CD4-positive, alpha-beta T cell treated with Interleukin-12 subunit alpha and Interleukin-12 subunit beta, for 1 hour (primary cell): ENCODE data around the gene AKNA.

Source experiments
- DNase-seq: peaks from one replicate; pipeline ENCODE4 v3.0.0-alpha.2; 2020

The AKNA gene

DNA sequence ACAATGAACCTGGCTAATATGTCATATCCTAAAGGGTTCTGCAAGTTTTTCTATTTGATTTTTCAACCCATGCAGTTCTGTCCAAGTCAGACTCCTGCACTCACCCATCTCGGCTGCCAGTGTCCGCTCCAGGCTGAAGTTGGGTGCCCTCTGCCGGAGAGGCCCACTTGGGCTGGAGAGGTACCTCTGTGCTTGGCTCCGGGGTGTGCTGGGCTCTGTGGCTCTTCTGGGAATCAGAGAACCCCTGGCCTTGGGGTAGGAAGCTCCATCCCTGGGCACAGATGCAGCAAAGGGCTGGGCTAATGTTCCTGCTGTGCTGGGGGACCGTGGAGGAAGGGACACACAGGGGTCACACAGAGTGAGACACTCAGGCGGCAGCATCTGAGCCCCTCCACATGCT is 32.0 kb downstream of the AKNA start:
- no peak for DNase-seq

DNA sequence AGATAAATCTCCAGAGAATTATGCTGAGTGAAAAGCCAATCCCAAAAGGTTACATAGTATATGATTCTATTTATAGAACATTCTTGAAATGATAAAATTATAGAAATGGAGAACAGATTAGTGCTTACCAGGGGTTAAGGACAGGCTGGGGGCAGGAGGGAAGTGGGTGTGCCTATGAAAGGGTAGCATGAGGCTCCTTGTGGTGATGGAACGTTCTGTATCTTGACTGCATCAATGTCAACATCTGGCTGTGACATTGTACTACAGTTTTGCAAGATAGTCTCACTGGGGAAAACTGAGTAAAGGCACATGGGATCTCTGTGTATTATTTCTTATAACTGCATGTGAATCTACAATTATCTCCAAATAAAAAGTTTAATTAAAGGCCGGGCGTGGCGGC is 35.9 kb downstream of the AKNA start:
- DNase-seq, result no peak

DNA sequence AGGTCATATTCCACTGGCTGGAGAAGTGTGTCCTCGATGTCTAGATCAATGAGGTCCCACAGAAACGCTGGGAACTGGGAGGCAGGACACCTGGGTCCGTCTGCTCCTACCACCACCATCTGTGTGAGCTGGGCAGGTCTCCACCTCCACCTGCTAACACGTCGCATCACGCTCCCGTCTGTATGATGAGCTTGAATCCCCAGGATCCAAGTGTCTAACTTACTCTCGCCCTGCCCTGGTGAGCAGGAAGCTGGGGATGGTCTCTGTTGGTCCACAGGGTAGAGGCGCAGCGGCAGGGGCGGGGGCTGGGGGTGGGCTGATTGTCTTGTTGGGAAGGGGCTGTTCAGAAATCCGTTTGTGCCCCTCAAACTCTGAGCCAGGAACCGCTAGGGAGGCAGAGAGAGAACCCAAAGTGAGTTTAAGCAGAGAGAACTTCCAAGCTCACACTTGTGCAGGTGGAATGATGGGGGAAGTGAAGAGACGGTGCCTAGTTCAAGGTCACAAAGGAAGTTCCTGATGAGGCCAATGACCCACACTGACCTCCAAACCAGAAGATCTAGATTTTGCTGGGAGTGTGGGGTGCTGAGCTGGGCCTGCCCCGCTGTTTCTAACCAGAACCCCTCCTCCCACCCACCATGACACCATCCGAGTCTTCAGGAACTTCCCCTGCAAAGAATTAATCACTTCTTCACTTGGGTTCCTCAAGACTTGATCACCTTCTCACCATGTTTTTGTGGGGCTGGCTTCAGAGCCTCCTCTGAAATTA is 37.0 kb downstream of the AKNA start:
- no peak for DNase-seq

DNA sequence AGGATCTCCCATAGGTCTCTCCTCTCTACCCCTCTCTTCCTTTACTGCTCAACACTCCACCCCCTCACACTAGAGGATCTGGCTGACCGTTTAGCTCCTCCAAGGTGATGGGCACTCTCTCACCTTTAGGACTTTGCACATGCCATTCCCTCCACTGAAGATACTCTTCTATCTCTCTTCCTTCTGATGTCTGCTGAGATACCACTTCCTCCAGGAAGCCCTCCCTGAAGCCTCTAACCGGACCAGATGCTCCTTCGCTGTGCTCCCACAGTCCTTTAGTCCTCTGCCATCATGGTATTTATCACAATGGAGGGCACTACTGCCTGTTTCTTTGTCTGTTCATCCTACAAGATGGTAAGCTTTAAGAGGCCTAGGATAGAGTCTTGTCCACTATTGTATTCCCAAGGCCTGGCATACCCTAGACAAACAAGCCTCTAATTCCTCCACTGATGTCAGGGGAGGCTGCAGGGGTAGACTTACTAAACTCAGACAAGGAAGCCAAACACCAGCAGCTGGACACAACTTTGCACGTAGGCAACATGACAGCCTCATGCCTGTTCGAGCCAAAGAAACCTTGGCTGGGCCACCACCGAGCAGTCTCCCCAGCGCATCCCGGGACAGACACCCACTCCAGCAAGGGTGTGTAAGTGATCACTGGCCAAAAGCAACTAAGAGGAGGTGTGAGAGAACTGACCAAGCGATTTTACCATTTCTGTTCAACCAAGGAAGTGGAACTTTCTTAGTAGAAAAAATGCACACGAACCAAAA is 37.9 kb downstream of the AKNA start:
- no peak for DNase-seq

DNA sequence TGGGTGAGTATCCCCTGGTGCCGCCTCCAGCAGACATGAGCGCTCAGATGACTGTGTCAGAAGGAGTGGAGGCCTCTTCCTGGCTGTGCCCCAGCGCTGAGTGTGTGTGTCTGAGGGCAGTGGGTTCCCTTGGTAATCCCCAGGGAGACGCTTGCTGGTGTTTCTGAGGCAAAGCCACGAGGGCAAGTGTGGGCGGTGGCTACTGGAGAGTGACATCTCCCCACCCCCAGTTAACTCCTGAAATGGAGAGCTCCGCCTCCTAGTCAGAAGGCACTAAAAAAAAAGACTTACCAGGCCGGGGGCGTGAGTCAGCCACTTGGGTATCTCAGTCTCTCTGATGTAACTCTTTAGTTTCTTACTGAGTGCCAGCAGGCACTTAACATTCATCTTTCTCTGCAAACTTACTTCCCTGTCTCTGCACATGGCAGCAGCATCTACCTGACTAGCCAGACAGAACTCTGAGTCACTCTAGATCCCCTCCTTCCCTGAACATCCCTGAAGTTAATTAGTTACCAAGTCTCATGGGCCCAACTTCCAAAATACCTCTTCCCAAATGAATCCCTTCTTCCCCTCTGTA is 38.8 kb downstream of the AKNA start:
- DNase-seq, result peak; percentile 59

DNA sequence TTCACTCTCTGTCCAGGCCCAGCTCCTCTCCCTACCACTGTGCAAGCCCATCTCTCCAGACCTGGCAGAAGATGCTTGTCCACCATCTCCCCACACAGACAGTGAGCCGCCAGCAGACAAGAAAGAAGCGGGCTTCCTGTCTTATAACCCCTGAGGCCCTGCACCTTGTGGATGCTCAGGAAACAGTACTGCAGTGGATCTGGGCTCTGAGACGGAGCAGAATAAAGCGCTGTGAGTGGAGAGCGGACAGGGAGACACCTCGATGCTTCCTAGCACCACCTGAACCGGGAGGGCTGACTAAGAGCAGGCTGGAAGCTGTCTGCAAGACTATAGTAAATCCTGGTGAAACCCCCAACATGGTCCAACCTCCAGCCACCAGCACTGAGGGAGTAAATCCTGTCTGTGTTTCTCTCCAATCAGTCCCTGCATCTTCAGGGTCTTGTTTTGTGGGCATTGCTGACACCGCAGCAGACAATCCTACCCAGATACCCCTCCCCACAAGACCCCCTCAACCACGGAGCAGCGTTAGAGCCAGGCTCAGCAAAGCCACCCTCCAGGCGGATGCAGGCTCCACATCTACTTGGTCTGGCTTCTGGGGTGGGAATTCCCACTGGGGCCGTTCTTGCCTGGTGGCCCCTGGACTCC is 39.4 kb downstream of the AKNA start:
- no peak for DNase-seq

DNA sequence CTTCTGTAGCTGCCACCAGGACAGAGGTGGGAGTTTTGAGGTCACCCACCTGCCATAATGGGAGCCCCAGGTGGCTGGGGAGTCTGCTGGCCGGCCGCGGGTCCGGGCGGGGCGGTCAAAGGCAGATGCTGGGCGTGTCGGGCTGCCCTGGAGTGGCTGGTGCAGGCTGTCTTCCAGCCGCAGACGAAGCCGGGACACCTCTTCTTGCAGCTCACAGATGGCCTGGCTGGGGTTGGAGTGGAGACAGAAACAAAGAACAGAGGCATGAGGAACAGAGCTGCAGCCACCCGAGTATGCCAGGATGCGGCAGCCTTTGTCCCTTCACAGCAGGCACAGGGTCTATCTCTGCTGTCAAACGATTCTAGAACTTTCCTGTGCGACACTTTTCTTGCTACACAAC is 40.1 kb downstream of the AKNA start:
- no peak for DNase-seq

DNA sequence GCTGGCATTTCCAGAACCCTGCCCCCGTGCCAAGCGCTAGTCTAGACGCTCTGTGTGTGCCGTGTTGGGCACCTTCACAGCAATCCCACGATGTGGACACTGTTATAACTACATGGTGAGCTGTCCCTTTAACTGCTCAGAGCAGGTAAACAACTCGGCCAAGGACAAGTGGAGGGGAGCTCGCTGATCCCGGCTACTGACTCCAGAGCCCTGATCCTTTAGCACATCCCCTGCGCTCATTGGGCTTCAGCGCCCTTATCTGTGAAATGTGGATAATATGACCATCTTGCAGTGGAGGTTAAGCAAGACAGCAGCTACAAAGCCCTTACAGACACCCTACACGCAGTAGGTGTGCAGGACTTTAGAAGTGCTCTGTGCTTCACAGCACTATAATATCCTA is 41.6 kb downstream of the AKNA start:
- no peak for DNase-seq

DNA sequence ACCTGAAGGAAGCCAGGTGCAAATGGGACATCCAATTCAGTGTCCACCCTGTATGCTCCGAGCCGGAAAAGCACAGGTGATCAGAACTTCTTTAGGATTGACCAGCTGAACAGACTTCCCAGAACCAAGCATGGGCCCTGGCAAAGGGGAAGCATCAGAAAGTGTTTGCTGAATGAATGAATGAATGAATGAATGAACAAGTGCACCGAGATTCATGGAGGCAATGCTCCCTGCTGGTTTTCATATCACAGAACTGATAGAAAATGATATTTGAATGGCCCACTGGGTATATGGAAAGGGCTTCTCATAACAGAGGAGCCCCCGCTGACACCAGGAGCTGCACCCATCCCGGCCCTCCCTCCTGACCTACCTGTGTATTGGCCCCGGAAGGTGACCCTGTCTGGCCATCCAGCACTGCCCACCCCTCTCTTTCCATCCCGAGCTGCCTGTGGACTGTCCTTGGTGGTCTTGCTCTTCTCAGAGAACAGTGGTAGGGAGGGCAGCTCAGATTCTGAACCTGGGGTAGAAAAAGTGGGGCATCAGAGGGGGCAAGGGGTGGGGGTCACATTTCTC is 42.2 kb downstream of the AKNA start:
- no peak for DNase-seq

DNA sequence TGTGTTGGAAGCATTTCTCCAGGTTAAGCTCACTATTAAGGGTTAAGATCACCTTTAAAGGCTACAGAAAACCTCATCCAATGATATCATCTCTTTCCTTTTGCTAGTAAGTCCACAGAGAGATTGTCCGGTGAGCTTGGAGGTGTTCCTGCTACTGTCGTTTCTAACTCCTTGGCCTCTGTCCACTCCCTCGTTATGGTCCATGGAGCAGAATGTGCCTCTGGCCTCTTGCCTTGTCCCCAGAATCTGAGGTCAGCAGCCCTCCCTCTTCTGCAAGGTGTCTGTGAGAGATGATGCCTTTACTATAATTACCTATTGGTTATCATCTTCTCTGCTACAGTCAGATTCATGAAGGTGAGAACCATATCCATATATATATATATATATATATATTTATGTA is 43.1 kb downstream of the AKNA start:
- no peak for DNase-seq

DNA sequence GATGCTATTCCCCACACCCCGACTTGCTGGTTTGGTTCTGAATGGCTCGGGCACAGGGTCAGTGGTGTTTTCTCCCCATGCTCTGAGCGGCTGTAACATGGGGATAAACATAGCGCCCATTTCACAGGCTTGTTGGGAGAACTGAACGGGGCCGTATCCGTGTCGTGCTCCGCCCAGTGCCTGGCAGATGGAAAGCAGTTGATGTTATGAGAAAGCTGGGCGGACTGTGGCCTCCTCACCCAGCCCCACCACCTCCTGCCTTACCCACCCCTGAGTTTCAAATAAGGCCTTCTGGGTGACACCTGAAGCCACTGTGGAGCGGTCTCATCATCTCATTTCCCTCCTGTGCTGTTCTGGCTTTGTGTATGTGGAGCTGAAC is 43.6 kb downstream of the AKNA start:
- DNase-seq, result no peak

DNA sequence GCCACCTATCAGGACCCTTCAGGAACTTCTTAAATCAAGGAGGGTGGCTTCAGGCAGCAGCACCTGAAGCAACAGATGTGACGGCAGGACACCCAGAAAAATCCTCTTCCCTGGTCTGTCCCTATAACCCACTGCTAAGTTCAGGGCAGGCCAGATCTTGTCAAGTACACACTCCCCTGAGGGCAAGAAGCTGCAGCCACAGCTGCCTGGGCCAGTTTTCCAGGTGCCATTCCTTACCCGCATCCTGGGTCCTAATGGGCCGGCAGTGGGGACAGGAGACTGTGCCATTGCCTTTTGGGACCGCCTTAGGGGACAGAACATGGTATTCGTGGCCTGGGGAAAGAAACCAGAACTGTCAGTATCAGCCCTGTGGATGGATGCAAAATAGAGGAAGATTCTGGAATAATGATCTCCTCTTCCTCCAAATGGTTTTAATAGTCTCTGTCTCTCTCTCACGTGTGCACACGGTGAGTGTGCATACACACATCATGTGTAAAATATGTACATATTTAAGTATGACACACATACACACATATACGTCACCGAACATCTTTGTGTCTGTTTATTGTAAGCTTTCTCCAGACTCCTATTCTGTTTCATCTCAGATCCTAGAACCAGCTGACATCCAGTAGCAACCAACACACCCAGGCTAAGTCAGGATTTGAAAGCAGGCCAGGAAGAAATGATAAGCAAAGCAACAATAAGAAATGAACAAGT is 44.2 kb downstream of the AKNA start:
- no peak for DNase-seq

DNA sequence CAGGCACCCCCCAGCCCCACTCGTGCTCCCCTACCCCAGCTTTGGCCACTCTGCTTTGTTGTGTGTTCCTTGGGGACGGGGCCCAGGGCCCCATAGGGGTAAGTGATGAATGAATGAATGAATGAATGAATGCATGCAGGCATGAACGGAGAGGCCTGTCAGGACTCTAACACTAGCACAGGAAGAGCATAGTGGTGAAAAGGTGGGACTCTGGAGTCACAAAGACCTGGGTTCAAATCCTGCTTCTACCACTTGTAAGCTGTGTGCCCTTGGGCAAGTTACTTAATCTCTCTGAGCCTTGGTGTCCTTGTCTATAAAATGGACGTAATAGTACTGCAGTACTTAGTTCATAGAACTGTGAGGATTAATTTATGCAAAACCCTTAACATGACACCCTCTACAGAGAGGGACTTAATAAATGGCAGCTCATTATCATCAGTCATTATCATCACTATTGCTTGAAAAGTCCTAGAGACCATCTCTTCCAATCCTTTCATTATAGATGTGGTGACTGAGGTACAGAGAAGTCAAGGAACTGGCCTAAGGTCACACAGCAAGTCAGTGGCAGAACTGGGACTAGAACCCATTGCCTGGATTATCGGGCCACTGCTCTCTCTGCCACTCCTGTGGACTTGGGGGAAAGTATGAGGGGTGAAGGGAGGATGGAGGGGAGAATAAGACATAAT is 44.9 kb downstream of the AKNA start:
- DNase-seq, result no peak

DNA sequence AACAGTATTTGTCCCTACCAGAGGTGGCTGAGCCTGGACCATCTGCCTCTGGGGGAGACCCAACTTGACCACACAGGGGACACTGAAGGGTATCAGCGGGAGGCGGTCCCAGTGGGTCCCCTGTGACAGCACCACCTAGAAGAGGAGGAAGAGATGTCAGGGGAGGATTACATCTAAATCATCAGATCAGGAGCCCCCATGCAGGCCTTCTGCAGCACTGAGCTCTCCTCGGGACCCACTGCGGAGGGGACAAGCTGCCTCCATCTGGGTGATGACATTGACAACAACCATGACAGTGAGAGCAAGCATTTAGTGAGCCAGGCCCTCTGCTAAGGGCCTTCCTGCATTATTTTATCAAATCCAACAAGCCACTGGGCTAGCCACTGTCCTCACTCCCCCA is 45.8 kb downstream of the AKNA start:
- no peak for DNase-seq

DNA sequence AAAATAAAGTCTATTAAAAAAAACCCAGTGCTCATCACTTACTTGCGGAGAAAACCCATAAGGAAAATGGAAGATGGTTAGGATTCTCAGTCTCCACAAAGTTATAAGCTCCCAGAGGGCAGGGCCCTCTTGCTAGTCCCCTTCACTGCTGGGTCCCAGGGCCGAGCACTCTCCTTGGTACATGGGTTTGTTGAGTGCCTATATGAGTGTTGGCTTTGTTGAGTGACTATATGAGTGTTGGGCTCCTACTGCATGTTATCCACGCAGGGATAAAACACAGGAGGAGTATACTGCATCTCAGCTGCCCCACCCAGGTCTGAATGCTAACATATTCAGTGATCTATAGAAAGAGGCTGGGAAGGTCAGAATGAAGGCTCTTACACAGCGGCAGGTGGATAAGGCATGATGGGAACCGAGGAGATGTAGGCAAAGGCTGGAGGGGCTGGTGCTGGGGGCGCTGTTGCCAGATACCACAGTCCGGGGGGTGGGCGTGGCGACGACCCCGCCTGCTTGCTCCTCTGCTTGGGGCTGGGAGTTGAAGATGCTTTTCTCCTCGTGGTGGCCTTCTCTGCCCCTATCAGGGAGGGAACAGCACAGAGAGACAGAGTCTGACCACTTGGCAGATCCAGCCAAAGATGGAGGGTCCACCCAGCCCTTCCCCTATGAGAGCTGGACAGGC is 46.5 kb downstream of the AKNA start:
- no peak for DNase-seq

DNA sequence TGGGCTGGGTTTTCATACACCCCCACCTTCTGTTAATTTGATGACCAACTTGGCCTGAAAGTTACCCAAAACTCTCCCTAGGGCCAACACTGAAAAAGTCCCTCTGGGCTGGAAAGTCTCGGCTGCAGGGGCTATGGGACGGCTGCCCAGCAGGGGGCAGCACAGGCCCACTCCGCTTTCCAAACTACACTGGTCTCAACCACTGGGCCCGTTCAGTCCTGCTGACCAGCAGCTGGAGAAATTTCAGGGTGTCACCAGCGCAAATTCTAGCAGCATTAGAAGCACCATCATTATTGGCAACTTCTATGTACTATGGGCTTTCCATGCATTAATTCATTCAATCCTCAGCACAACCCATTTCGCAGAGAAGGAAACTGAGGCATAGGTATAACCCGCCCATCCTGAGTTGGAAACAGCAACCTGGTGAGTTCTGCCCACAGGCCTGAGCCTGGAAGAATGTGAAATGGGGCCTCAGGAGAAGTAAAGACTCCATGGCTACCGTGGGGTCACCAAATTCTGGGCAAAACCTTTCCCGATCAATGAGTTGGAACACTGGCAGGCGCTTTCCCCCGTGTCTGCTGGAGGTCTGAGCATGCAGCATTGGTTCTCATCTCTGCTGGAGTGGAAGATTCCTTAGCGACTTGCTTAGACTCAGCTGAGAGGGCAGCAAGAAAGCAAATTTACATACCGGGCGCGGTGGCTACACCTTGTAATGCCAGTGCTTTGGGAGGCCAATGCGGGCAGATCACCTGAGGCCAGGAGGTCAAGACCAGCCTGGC is 48.5 kb downstream of the AKNA start:
- peak; percentile 63 for DNase-seq

DNA sequence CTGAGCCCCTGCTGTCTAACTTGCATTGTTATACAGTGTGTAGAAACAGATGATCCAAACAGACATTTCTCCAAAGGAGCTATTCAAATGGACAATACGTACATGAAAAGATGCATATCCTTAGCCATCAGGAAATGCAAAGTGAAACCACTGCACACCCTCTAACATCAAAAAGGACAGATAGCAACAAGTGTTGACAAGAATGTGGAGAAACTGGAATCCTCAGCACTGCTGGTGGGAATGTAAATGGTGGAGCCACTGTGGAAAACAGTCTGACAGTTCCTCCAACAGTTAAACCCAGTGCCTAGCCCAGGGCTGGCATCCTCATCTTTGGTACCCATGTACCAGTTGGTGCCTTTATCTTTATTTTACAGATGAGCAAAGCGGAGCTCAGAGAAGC is 49.6 kb downstream of the AKNA start:
- DNase-seq, result no peak

DNA sequence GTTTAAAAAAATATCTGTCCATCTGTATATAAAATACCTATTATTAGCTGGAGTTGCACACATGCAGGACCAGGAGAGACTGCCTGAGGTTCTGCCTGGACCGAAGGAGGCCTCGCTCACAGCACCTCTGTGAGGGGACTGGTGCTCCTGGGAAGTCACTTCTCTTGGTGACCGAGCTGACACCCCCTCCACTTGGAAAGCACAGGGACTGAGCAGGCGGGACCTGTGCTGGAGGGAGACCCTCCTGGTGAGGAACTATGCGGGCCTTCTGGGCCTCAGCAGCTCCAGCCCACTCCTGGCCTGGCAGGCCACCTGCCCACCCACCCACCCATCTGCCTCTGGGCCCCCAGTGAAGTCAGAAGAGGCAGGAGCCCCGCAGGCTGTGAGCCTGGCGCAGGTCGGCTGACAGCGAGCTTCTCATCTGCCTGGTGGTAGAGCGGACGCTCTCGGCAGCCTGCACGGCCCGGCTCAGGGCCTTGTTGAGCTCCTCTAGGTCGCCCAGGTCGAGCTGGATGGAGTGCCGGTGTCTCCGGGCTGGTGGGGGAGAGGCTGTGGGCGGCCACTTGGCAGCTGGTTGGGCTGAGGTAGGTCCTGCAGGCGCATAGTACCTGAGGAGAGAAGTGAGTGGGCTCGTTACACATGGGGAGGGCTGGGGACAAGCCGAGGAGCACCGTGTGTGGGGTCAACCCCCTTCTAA is 50.9 kb downstream of the AKNA start:
- no peak for DNase-seq

DNA sequence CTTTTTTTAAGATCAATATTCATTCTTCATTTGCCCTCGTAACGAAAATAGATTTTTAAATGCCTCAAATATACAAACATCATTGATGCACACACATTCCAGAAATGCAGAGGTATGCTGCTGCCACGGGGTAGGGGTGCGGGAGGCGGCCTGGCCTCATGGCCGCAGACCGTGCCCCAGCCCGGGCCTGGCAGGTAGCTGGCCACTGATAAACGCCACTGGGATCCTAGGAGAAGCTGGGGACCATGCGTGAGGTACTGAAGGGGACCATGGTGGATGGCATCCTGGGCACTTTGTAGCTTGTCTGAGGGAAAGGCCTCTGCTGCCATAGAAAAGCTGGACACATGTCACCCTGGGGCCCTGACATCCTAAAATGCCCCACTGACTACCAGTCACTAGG is 51.6 kb downstream of the AKNA start:
- DNase-seq, result no peak

DNA sequence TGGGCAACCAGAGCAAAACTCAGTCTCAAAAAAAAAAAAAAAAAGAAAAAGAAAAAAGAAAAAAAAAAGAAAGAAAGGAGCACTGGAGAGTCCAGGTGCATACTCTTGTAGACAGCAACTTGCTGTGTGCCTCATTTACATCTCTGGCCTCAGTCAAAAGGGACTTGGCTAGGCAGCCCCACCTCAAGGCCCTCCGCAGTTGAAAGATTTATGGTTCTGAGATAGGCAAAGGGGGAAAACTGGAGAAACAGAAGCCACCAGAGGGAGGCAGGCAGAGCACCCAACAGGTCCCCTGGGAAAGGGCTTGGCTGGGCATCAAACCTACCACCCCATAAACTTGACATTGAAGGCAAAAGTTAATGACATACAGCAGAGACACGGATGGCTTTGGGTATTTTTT is 52.0 kb downstream of the AKNA start:
- no peak for DNase-seq
